CD4-positive, alpha-beta memory T cell (primary cell): ENCODE measurements around the gene ACADVL. TPM values are rescaled to one million over a fixed set of nuclear protein-coding genes. Genes with fewer than 3 reads are reported as not detected.

Experiments used
- CTCF ChIA-PET: fragments of 350-600 bp; sonication (Branson Sonifier 250); formaldehyde crosslinking; loops from one replicate; lab custom pipeline; 2021; ENCODE audit warnings: inconsistent platforms; ENCODE audit not compliant: partially characterized antibody; lab: Charles Lee
- POLR2A ChIA-PET: fragments of 350-600 bp; sonication (Branson Sonifier 250); formaldehyde crosslinking; loops from one replicate; lab custom pipeline; 2021; ENCODE audit not compliant: partially characterized antibody; lab: Charles Lee
- DNase-seq, 5 donors: peaks; one replicate each; pipeline versions ENCODE4 v3.0.0 to v3.0.0-alpha.2; 2020 to 2022; ENCODE audit warnings: mixed read lengths in 1 of 5
- H3K27ac ChIP-seq: one replicate; pipeline ENCODE4 v1.7.0; 2013; ENCODE audit warnings: low read depth, low read length
- H3K27me3 ChIP-seq: 2 replicates; pipeline ENCODE4 v1.7.0; 2013; ENCODE audit warnings: mild to moderate bottlenecking, low read length, moderate library complexity; ENCODE audit not compliant: insufficient read depth
- H3K36me3 ChIP-seq: 2 replicates; pipeline ENCODE4 v1.7.0; 2013; ENCODE audit warnings: mild to moderate bottlenecking, low read length, moderate library complexity; ENCODE audit not compliant: insufficient read depth
- H3K4me1 ChIP-seq: 2 replicates; pipeline ENCODE4 v1.7.0; 2013; ENCODE audit warnings: mild to moderate bottlenecking, low read length, moderate library complexity; ENCODE audit not compliant: insufficient read depth
- H3K4me3 ChIP-seq, 2 donors: one replicate each; pipeline ENCODE4 v1.7.0; 2013; ENCODE audit warnings: low read length in 2 of 2, mild to moderate bottlenecking in 1 of 2
- H3K9me3 ChIP-seq, 2 donors: one replicate each; pipeline ENCODE4 v1.7.0; 2013; ENCODE audit warnings: low read length in 2 of 2, control low read depth in 1 of 2; ENCODE audit not compliant: control insufficient read depth in 1 of 2
- H3K27ac Mint-ChIP-seq, 7 donors: one replicate each; pipeline ENCODE4 v1.8.0; 2020 to 2021; ENCODE audit warnings: mixed read lengths in 7 of 7, mild to moderate bottlenecking in 6 of 7, inconsistent platforms in 3 of 7, moderate library complexity in 3 of 7
- H3K27me3 Mint-ChIP-seq, 2 donors: one replicate each; pipeline ENCODE4 v1.8.0; 2020 to 2021; ENCODE audit warnings: mixed read lengths in 2 of 2
- H3K36me3 Mint-ChIP-seq, 2 donors: one replicate each; pipeline ENCODE4 v1.8.0; 2020 to 2021; ENCODE audit warnings: mixed read lengths in 2 of 2, inconsistent platforms in 1 of 2, mild to moderate bottlenecking in 1 of 2
- H3K4me1 Mint-ChIP-seq, 4 donors: one replicate each; pipeline ENCODE4 v1.8.0; 2020 to 2021; ENCODE audit warnings: mixed read lengths in 4 of 4, mild to moderate bottlenecking in 1 of 4
- H3K4me3 Mint-ChIP-seq, 8 donors: one replicate each; pipeline ENCODE4 v1.8.0; 2020 to 2021; ENCODE audit warnings: mixed read lengths in 8 of 8, mild to moderate bottlenecking in 7 of 8, moderate library complexity in 6 of 8, inconsistent platforms in 3 of 8
- H3K9me3 Mint-ChIP-seq, 8 donors: one replicate each; pipeline ENCODE4 v1.8.0; 2020 to 2021; ENCODE audit warnings: mixed read lengths in 8 of 8, mild to moderate bottlenecking in 5 of 8, inconsistent platforms in 3 of 8, moderate library complexity in 1 of 8
- intact Hi-C: fragments of 100-400 bp; cut with micrococcal nuclease; formaldehyde crosslinking; loops from one replicate; pipeline ENCODE4 v1.15.1; 2023
- polyA plus RNA-seq, 2 donors: library from polyadenylated mRNA; unstranded; fragments of 300-500 nt; fragmentation: Illumina TruSeq; gene quantifications; one replicate each; pipeline ENCODE4 v1.2.3, GENCODE V29; 2021
- total RNA-seq, 2 experiments: library from RNA; stranded (reverse); gene quantifications; one replicate each; pipeline ENCODE4 v1.2.3, GENCODE V29; 2021

Gene ACADVL
- total and polyA plus RNA-seq, 4 experiments from 2014 or later, result 110 to 342 (median 229) TPM

GRCh38 chr17:7253082-7253481 lies 33.3 kb downstream of the ACADVL start:
- Histone ChIP-seq H3K9me3 (no peaks in the 10 kb centered on the region), H3K27ac (peak overlapping the region; percentile 98), H3K4me1 (peaks cover 37% of the 10 kb centered on the region), H3K27me3 (no peaks in the 10 kb centered on the region), H3K4me3 (peak overlapping the region; percentile 71 to 92), H3K36me3 (peaks cover 4% of the 10 kb centered on the region)
- Mint-ChIP-seq H3K4me3 (peak overlapping the region; percentile 91 to 97 (median 94)), H3K36me3 (peaks cover 12 to 54% of the 10 kb centered on the region in 2 donors), H3K4me1 (peaks cover 25 to 49% (median 38%) of the 10 kb centered on the region in 4 donors), H3K9me3 (peaks cover 0 to 1% (median 0%) of the 10 kb centered on the region in 8 donors), H3K27ac (peak overlapping the region; percentile 98 to 100 (median 99)), H3K27me3 (no peaks in the 10 kb centered on the region)
- DNase-seq, result no peak
- intact Hi-C loops, result loop anchor here (2.0 to 5.0 kb wide), 3 partner anchors 206 to 319 kb away; partner anchors contain the start of gene POLR2A
- CTCF ChIA-PET, result no interaction called here
- POLR2A ChIA-PET, result no interaction called here

- Histone ChIP-seq H3K27ac (no peak overlapping the region), H3K9me3 (no peaks in the 10 kb centered on the region), H3K4me3 (no peak overlapping the region), H3K36me3 (peaks cover 7% of the 10 kb centered on the region), H3K4me1 (peaks cover 24% of the 10 kb centered on the region), H3K27me3 (no peaks in the 10 kb centered on the region)
- ChIA-PET CTCF (interaction anchor here (0.8 to 1.5 kb wide), 3 partner anchors 9 to 208 kb away, joined by 3 to 4 read pairs (median 3); no protein-coding TSS in a partner anchor), POLR2A (interaction anchor here (1.0 kb wide), 1 partner anchor 9 kb away, joined by 3 read pairs; no protein-coding TSS in a partner anchor)
- Mint-ChIP-seq H3K9me3 (peaks cover 0 to 1% (median 0%) of the 10 kb centered on the region in 8 donors), H3K4me3 (peak overlapping the region in 1 of 8 donors; percentile 36), H3K36me3 (peaks cover 17 to 63% of the 10 kb centered on the region in 2 donors), H3K27me3 (no peaks in the 10 kb centered on the region), H3K27ac (peak overlapping the region in 4 of 7 donors; percentile 22 to 58 (median 50)), H3K4me1 (peaks cover 19 to 39% (median 28%) of the 10 kb centered on the region in 4 donors)
- no peak for DNase-seq
- intact Hi-C loops, result loop anchor here (5.0 kb wide), 2 partner anchors 207 to 318 kb away; no protein-coding TSS in a partner anchor
Measured at GRCh38 chr17:7254511-7254910, 34.8 kb downstream of the ACADVL start.

- no peak overlapping the region for H3K4me3 ChIP-seq
- intact Hi-C loops, result no loop called here
- H3K9me3 ChIP-seq, result no peaks in the 10 kb centered on the region
- peaks cover 21% of the 10 kb centered on the region for H3K4me1 ChIP-seq
- H3K27me3 Mint-ChIP-seq, result peaks cover 0 to 3% of the 10 kb centered on the region in 2 donors
- H3K9me3 Mint-ChIP-seq, result peaks cover 0 to 1% (median 0%) of the 10 kb centered on the region in 8 donors
- H3K4me3 Mint-ChIP-seq, result no peak overlapping the region
- no peak for DNase-seq
- peak overlapping the region in 2 of 7 donors; percentile 40 to 87 for H3K27ac Mint-ChIP-seq
- H3K27ac ChIP-seq, result no peak overlapping the region
- ChIA-PET CTCF (interaction anchor here (0.9 to 1.5 kb wide), 3 partner anchors 24 to 40 kb away, joined by 3 to 4 read pairs (median 4); partner anchors contain the start of genes ACADVL and DLG4), POLR2A (interaction anchor here (1.0 to 3.0 kb wide), 3 partner anchors 15 to 50 kb away, joined by 3 to 10 read pairs (median 3); partner anchors contain the start of genes DVL2 and GABARAP)
- peaks cover 10 to 32% (median 18%) of the 10 kb centered on the region in 4 donors for H3K4me1 Mint-ChIP-seq
- peaks cover 18 to 56% of the 10 kb centered on the region in 2 donors for H3K36me3 Mint-ChIP-seq
- H3K27me3 ChIP-seq, result no peaks in the 10 kb centered on the region
- peaks cover 7% of the 10 kb centered on the region for H3K36me3 ChIP-seq
Measured at GRCh38 chr17:7256766-7257456, 37.2 kb downstream of the ACADVL start.

GRCh38 chr17:7258731-7259554 lies 39.2 kb downstream of the ACADVL start:
- peak overlapping the region in 1 of 8 donors; percentile 57 for H3K4me3 Mint-ChIP-seq
- DNase-seq, result no peak

GRCh38 chr17:7259555-7259889 lies 39.8 kb downstream of the ACADVL start:
- Mint-ChIP-seq H3K36me3 (peaks cover 17 to 35% of the 10 kb centered on the region in 2 donors), H3K4me1 (peaks cover 14 to 35% (median 23%) of the 10 kb centered on the region in 4 donors), H3K9me3 (peaks cover 0 to 1% (median 0%) of the 10 kb centered on the region in 8 donors), H3K4me3 (peak overlapping the region in 2 of 8 donors; percentile 45 to 57), H3K27me3 (peaks cover 2 to 10% of the 10 kb centered on the region in 2 donors), H3K27ac (peak overlapping the region in 1 of 7 donors; percentile 27)
- no peaks in the 10 kb centered on the region for H3K9me3 ChIP-seq
- no peak overlapping the region for H3K27ac ChIP-seq
- peaks cover 7% of the 10 kb centered on the region for H3K36me3 ChIP-seq
- POLR2A ChIA-PET, result interaction anchor here (0.6 to 1.5 kb wide), 3 partner anchors 15 to 23 kb away, joined by 3 to 4 read pairs (median 3); no protein-coding TSS in a partner anchor
- no peak overlapping the region for H3K4me3 ChIP-seq
- intact Hi-C loops, result no loop called here
- DNase-seq, result no peak
- no peaks in the 10 kb centered on the region for H3K27me3 ChIP-seq
- H3K4me1 ChIP-seq, result peaks cover 31% of the 10 kb centered on the region
- CTCF ChIA-PET, result interaction anchor here (1.1 kb wide), 1 partner anchor 37 kb away, joined by 3 read pairs; no protein-coding TSS in a partner anchor

More at GRCh38 chr17:7258731-7259554, 39.2 kb downstream of the ACADVL start:
- H3K27ac ChIP-seq, result no peak overlapping the region
- no peaks in the 10 kb centered on the region for H3K27me3 ChIP-seq
- no peak overlapping the region for H3K4me3 ChIP-seq
- peaks cover 31% of the 10 kb centered on the region for H3K4me1 ChIP-seq
- POLR2A ChIA-PET, result interaction anchor here (0.7 to 1.5 kb wide), 2 partner anchors 20 to 24 kb away, joined by 3 to 4 read pairs; no protein-coding TSS in a partner anchor
- peaks cover 13 to 34% (median 21%) of the 10 kb centered on the region in 4 donors for H3K4me1 Mint-ChIP-seq
- H3K36me3 Mint-ChIP-seq, result peaks cover 18 to 41% of the 10 kb centered on the region in 2 donors
- H3K9me3 Mint-ChIP-seq, result peaks cover 0 to 1% (median 0%) of the 10 kb centered on the region in 8 donors
- H3K27me3 Mint-ChIP-seq, result peaks cover under 1 to 10% of the 10 kb centered on the region in 2 donors
- CTCF ChIA-PET, result interaction anchor here (1.1 kb wide), 1 partner anchor 37 kb away, joined by 3 read pairs; no protein-coding TSS in a partner anchor
- peaks cover 7% of the 10 kb centered on the region for H3K36me3 ChIP-seq
- H3K27ac Mint-ChIP-seq, result no peak overlapping the region
- intact Hi-C loops, result no loop called here
- H3K9me3 ChIP-seq, result no peaks in the 10 kb centered on the region

- H3K36me3 Mint-ChIP-seq, result peaks cover 13 to 29% of the 10 kb centered on the region in 2 donors
- no peaks in the 10 kb centered on the region for H3K27me3 ChIP-seq
- H3K4me3 ChIP-seq, result no peak overlapping the region
- peak overlapping the region in 7 of 8 donors; percentile 49 to 78 (median 57) for H3K4me3 Mint-ChIP-seq
- no peak overlapping the region for H3K27ac ChIP-seq
- CTCF ChIA-PET, result no interaction called here
- POLR2A ChIA-PET, result interaction anchor here (0.6 to 1.5 kb wide), 2 partner anchors 16 to 19 kb away, joined by 3 to 4 read pairs; no protein-coding TSS in a partner anchor
- H3K27me3 Mint-ChIP-seq, result peaks cover 2 to 10% of the 10 kb centered on the region in 2 donors
- H3K9me3 ChIP-seq, result no peaks in the 10 kb centered on the region
- no peak for DNase-seq
- H3K36me3 ChIP-seq, result peaks cover 7% of the 10 kb centered on the region
- intact Hi-C loops, result no loop called here
- H3K9me3 Mint-ChIP-seq, result no peaks in the 10 kb centered on the region
- peak overlapping the region in 4 of 7 donors; percentile 22 to 60 (median 38) for H3K27ac Mint-ChIP-seq
- H3K4me1 ChIP-seq, result peaks cover 31% of the 10 kb centered on the region
- H3K4me1 Mint-ChIP-seq, result peaks cover 14 to 31% (median 23%) of the 10 kb centered on the region in 4 donors
Measured at GRCh38 chr17:7260151-7260550, 40.4 kb downstream of the ACADVL start.
